PC-9 (cell line): ENCODE data around the gene NSUN6. TPM values are rescaled to one million over a fixed set of nuclear protein-coding genes. Genes with fewer than 3 reads are reported as not detected.

Experiments
- BruUV-seq: library from RNA; stranded (reverse); fragments of 400-500 nt; replicated peaks from 2 replicates; lab custom pipeline; 2021; lab: Mats Ljungman, UMichigan
- CTCF ChIA-PET: fragments of 300-600 bp; sonication (Branson Sonifier 250); formaldehyde crosslinking; loops from one replicate; lab custom pipeline; 2022; ENCODE audit warnings: antibody characterized with exemption; lab: Charles Lee
- POLR2A ChIA-PET: fragments of 300-600 bp; sonication (Branson Sonifier 250); formaldehyde crosslinking; loops from one replicate; lab custom pipeline; 2022; ENCODE audit warnings: antibody characterized with exemption; ENCODE audit not compliant: unreplicated experiment; lab: Charles Lee
- DNase-seq, 2 experiments: peaks; one replicate each; pipeline versions ENCODE4 v3.0.0 to v3.0.0-alpha.2; 2015 to 2022; ENCODE audit warnings: mixed read lengths in 1 of 2
- H2AFZ ChIP-seq: fragments of 200-600 bp; sonication (generic); 2 replicates; pipeline ENCODE4 v1.8.1; 2017; ENCODE audit warnings: antibody characterized with exemption
- H3F3A ChIP-seq: fragments of 200-600 bp; sonication (generic); 2 replicates; pipeline ENCODE4 v1.8.1; 2017; ENCODE audit warnings: antibody characterized with exemption, mild to moderate bottlenecking, low read depth; ENCODE audit not compliant: insufficient read depth
- H3K27ac ChIP-seq: fragments of 200-600 bp; sonication (generic); 2 replicates; pipeline ENCODE4 v1.6.1; 2016; ENCODE audit warnings: mixed run types
- H3K27me3 ChIP-seq: fragments of 200-600 bp; sonication (generic); 2 replicates; pipeline ENCODE4 v1.6.1; 2016; ENCODE audit warnings: low read depth, mixed run types; ENCODE audit not compliant: insufficient read depth
- H3K36me3 ChIP-seq: fragments of 200-600 bp; sonication (generic); 2 replicates; pipeline ENCODE4 v1.6.1; 2016; ENCODE audit warnings: low read depth, mixed run types
- H3K4me1 ChIP-seq: fragments of 200-600 bp; sonication (generic); replicated peaks from 2 replicates; pipeline ENCODE4 v1.6.1; 2016; ENCODE audit warnings: mixed run types; ENCODE audit not compliant: insufficient read depth
- H3K4me2 ChIP-seq: fragments of 200-600 bp; sonication (generic); 2 replicates; pipeline ENCODE4 v1.6.1; 2017; ENCODE audit warnings: mixed run types
- H3K4me3 ChIP-seq: fragments of 200-600 bp; sonication (generic); 2 replicates; pipeline ENCODE4 v1.6.1; 2016; ENCODE audit warnings: mixed run types
- H3K79me2 ChIP-seq: fragments of 200-600 bp; sonication (generic); 2 replicates; pipeline ENCODE4 v1.6.1; 2017; ENCODE audit warnings: low read depth, mixed run types
- H3K9me2 ChIP-seq: fragments of 200-600 bp; sonication (generic); 2 replicates; pipeline ENCODE4 v1.8.1; 2017; ENCODE audit warnings: mild to moderate bottlenecking; ENCODE audit not compliant: insufficient read depth
- H3K9me3 ChIP-seq: fragments of 200-600 bp; sonication (generic); 2 replicates; pipeline ENCODE4 v1.8.1; 2016; ENCODE audit warnings: low read depth; ENCODE audit not compliant: insufficient read depth
- H4K20me1 ChIP-seq: fragments of 200-600 bp; sonication (generic); 2 replicates; pipeline ENCODE4 v1.8.1; 2017; ENCODE audit not compliant: insufficient read depth
- CTCF ChIP-seq: fragments of 200-600 bp; sonication (generic); conservative IDR thresholded peaks from 2 replicates; pipeline ENCODE4 v1.6.1; 2017; ENCODE audit warnings: mixed run types, antibody characterized with exemption, mild to moderate bottlenecking, moderate library complexity
- EZH2 ChIP-seq: fragments of 200-600 bp; sonication (generic); IDR thresholded peaks from 2 replicates; pipeline ENCODE4 v1.8.0; 2017; ENCODE audit warnings: antibody characterized with exemption, low read depth
- intact Hi-C: fragments of 100-400 bp; cut with micrococcal nuclease; formaldehyde crosslinking; loops from one replicate; pipeline ENCODE4 v1.10.0; 2022; ENCODE audit not compliant: unreplicated experiment
- total RNA-seq: library from RNA; stranded (reverse); gene quantifications from 2 replicates; pipeline ENCODE4 v1.2.3, GENCODE V29; 2021

Gene NSUN6
- total RNA-seq, 1 experiment from 2014 or later: 11.9 TPM

DNA sequence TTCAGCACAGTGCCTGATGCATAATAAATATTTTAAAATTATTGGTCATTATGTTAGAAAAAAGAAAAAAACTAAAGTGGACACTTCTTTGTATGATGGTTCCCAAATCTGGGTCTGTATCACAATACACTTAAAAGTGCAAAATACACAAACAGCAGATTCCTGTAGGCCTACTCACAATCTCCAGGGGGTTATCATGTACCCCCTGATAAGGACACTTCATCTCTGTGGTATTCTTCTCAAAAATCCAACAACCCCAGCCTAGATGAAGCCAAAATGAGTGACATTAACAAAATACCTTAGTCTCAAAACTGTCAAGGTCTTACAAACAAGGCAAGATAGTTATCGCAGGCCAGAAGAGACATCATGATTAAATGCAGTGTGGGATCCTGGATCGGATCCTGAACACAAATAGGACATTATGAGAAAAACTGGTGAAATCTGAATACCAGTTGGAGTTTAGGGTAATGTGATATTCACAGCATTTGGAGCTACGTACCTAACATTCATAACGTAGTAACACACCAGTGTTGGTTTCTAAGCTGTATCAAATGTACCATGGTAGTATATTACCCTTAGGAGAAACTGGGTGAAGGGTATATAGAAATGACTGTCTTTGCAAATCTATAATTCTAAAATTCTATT lies 45.2 kb downstream of the NSUN6 start:
- H3K4me1 ChIP-seq: peaks cover 47% of the 10 kb centered on the region
- no peaks in the 10 kb centered on the region for H4K20me1 ChIP-seq
- no peak overlapping the region for H3K4me3 ChIP-seq
- BruUV-seq: no TSS peak
- no peaks in the 10 kb centered on the region for H3K9me2 ChIP-seq
- ChIA-PET CTCF (no interaction called here), POLR2A (interaction anchor here (0.6 kb wide), 1 partner anchor 50 kb away, joined by 4 read pairs; no protein-coding TSS in a partner anchor)
- no peaks in the 10 kb centered on the region for H3K9me3 ChIP-seq
- H3K27me3 ChIP-seq: no peaks in the 10 kb centered on the region
- no peaks in the 10 kb centered on the region for H3K79me2 ChIP-seq
- H3F3A ChIP-seq: peaks cover 24% of the 10 kb centered on the region
- no peaks in the 10 kb centered on the region for H3K36me3 ChIP-seq
- TF ChIP-seq CTCF (no peak), EZH2 (no peak)
- H2AFZ ChIP-seq: no peak overlapping the region
- DNase-seq: no peak
- H3K27ac ChIP-seq: no peak overlapping the region
- no peak overlapping the region for H3K4me2 ChIP-seq
- intact Hi-C loops: no loop called here

- no peak overlapping the region for H2AFZ ChIP-seq
- no peak overlapping the region for H3K4me3 ChIP-seq
- no peaks in the 10 kb centered on the region for H3K9me3 ChIP-seq
- no peak for TF ChIP-seq CTCF
- no peak for TF ChIP-seq EZH2
- BruUV-seq: no TSS peak
- DNase-seq: no peak
- H3K4me2 ChIP-seq: no peak overlapping the region
- no peaks in the 10 kb centered on the region for H3K36me3 ChIP-seq
- peaks cover under 1% of the 10 kb centered on the region; the same call in 1 of the 2 replicates for H3K4me1 ChIP-seq
- POLR2A ChIA-PET: no interaction called here
- no peak overlapping the region for H3K27ac ChIP-seq
- H3F3A ChIP-seq: no peaks in the 10 kb centered on the region
- H3K9me2 ChIP-seq: no peaks in the 10 kb centered on the region
- CTCF ChIA-PET: no interaction called here
- H3K79me2 ChIP-seq: no peaks in the 10 kb centered on the region
- no peaks in the 10 kb centered on the region for H3K27me3 ChIP-seq
- no peaks in the 10 kb centered on the region for H4K20me1 ChIP-seq
- intact Hi-C loops: no loop called here
Measured at GRCh38 chr10:18601321-18601720, 50.1 kb downstream of the NSUN6 start.

DNA sequence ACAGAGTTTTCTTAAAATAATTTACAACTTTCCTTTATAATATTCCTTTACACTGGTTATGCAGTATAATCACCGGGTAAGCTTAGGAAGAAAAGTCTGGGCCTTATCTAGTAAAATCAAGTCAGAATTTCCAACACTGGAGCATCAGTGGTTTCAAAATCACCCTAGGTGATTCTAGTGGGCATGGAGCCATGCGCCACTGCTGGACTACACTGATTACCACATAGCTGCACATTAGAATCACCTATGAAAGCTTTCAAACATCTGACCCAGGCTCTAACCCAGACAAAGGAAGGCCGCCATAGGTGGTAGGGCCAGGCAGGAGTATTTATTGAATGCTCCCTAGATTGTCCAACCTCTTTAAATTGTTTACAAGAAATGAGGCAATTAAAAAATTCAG lies 52.0 kb downstream of the NSUN6 start:
- BruUV-seq: no TSS peak
- no peaks in the 10 kb centered on the region for H3K4me1 ChIP-seq
- no peak overlapping the region for H3K27ac ChIP-seq
- no peaks in the 10 kb centered on the region for H4K20me1 ChIP-seq
- TF ChIP-seq EZH2 (no peak), CTCF (no peak)
- no peaks in the 10 kb centered on the region for H3K9me2 ChIP-seq
- DNase-seq: no peak
- H3K27me3 ChIP-seq: no peaks in the 10 kb centered on the region
- ChIA-PET POLR2A (no interaction called here), CTCF (no interaction called here)
- H3K4me2 ChIP-seq: no peak overlapping the region
- intact Hi-C loops: no loop called here
- no peak overlapping the region for H2AFZ ChIP-seq
- no peak overlapping the region for H3K4me3 ChIP-seq
- H3K9me3 ChIP-seq: no peaks in the 10 kb centered on the region
- no peaks in the 10 kb centered on the region for H3K36me3 ChIP-seq
- H3F3A ChIP-seq: no peaks in the 10 kb centered on the region
- H3K79me2 ChIP-seq: no peaks in the 10 kb centered on the region
